Measurements from ENCODE around the gene TRIM47.

TRIM47 gene

GRCh38 chr17:75825149-75825552 is 53.2 kb downstream of the TRIM47 start:
- no peak overlapping the region for H3K4me3 ChIP-seq (ENCODE audit: low read depth, low read length)
- DNase-seq (ENCODE audit: low read depth) = no peak
- TF ChIP-seq CTCF (conservative IDR thresholded peaks at IDR 0.05; ENCODE audit: low read depth, low read length) = no peak

GRCh38 chr17:75824666-75825065 is 53.7 kb downstream of the TRIM47 start:
- no peak for DNase-seq (ENCODE audit: low read depth)
- no peak overlapping the region for H3K4me3 ChIP-seq (ENCODE audit: low read depth, low read length)
- no peak for TF ChIP-seq CTCF (conservative IDR thresholded peaks at IDR 0.05; ENCODE audit: low read depth, low read length)

Data from choroid plexus epithelial cell (primary cell).